H1 (cell line): ENCODE data around the gene TRPV6. TPM values are rescaled to one million over a fixed set of nuclear protein-coding genes. Genes with fewer than 3 reads are reported as not detected.

ENCODE experiments used
- ASH2L ChIP-seq: fragments of 200-600, 300-600 bp; sonication (generic); IDR thresholded peaks from one replicate; pipeline ENCODE4 v1.7.1; 2017; ENCODE audit warnings: low read length
- CEBPB ChIP-seq: IDR thresholded peaks from 2 replicates; pipeline ENCODE4 v1.6.1; 2012; ENCODE audit warnings: low read depth, low read length
- CHD1 ChIP-seq: IDR thresholded peaks from 2 replicates; pipeline ENCODE4 v1.6.1; 2012; ENCODE audit warnings: low read depth, low read length, improper control_type of control experiment
- CHD2 ChIP-seq: IDR thresholded peaks from 2 replicates; pipeline ENCODE4 v1.6.1; 2012; ENCODE audit warnings: low read length, improper control_type of control experiment
- CTBP2 ChIP-seq: IDR thresholded peaks from 2 replicates; pipeline ENCODE4 v1.7.0; 2011; ENCODE audit warnings: borderline replicate concordance, mild to moderate bottlenecking, moderate library complexity, mixed read lengths, low read length; ENCODE audit not compliant: insufficient read depth, insufficient read length
- CTCF ChIP-seq, 3 experiments: IDR thresholded peaks; 1 replicate in 2 of 3; 2 replicates in 1 of 3; pipeline versions ENCODE4 v1.5.1 to v1.6.1; 2011; ENCODE audit warnings: low read length in 3 of 3, mild to moderate bottlenecking in 3 of 3, inconsistent platforms in 2 of 3, low read depth in 1 of 3, moderate library complexity in 1 of 3; ENCODE audit not compliant: insufficient read depth in 1 of 3; ENCODE audit errors: control extremely low read depth in 1 of 3
- E2F6 ChIP-seq: IDR thresholded peaks from 2 replicates; pipeline ENCODE4 v1.6.1; 2012; ENCODE audit warnings: inconsistent platforms
- KDM4A ChIP-seq: IDR thresholded peaks from one replicate; pipeline ENCODE4 v1.7.1; 2012; ENCODE audit warnings: low read depth, mild to moderate bottlenecking, moderate library complexity, low read length, inconsistent platforms; ENCODE audit not compliant: severe bottlenecking
- MAX ChIP-seq: IDR thresholded peaks from 2 replicates; pipeline ENCODE4 v1.6.1; 2012; ENCODE audit warnings: inconsistent platforms
- POLR2AphosphoS5 ChIP-seq: IDR thresholded peaks from 2 replicates; pipeline ENCODE4 v1.6.1; 2011; ENCODE audit warnings: low read depth, low read length
- RFX5 ChIP-seq: IDR thresholded peaks from 2 replicates; pipeline ENCODE4 v1.6.1; 2011; ENCODE audit warnings: low read depth, low read length, improper control_type of control experiment, borderline replicate concordance
- SIRT6 ChIP-seq: IDR thresholded peaks from one replicate; pipeline ENCODE4 v1.7.1; 2012; ENCODE audit warnings: low read length, inconsistent platforms
- SP1 ChIP-seq: IDR thresholded peaks from 2 replicates; pipeline ENCODE4 v1.6.1; 2011; ENCODE audit warnings: low read depth, low read length
- SP4 ChIP-seq: IDR thresholded peaks from 2 replicates; pipeline ENCODE4 v1.6.1; 2012; ENCODE audit warnings: low read length, inconsistent platforms
- TCF12 ChIP-seq: IDR thresholded peaks from 2 replicates; pipeline ENCODE4 v1.6.1; 2011; ENCODE audit warnings: low read depth, mild to moderate bottlenecking, low read length
- YY1 ChIP-seq: IDR thresholded peaks from 2 replicates; pipeline ENCODE4 v1.6.1; 2011; ENCODE audit warnings: low read depth, mild to moderate bottlenecking, low read length
- polyA plus RNA-seq, 7 experiments: library from polyadenylated mRNA; depleted of rRNA in 3 of 7; stranded (reverse) in 5 of 7; unstranded in 2 of 7; fragments of >200 nt in 5 of 7; fragments of 200-250 nt in 2 of 7; gene quantifications; 1 replicate in 5 of 7; 2 replicates in 1 of 7; 4 replicates in 1 of 7; pipeline versions ENCODE4 v1.2.1 to v1.2.3, GENCODE V29; 2011 to 2013; ENCODE audit warnings: missing spikeins in 2 of 7, mixed read lengths in 2 of 7
- total RNA-seq: library from RNA; stranded (reverse); fragmentation: NEBNext Ultra II Directional; extraction: Animal tissue kit (Norgen Biotek cat#: 25700); gene quantifications from 2 replicates; pipeline ENCODE4 v1.2.1, GENCODE V29; 2021
- TF ChIP-seq, protein P1 (sequence below): IDR thresholded peaks from 2 replicates; pipeline ENCODE4 v1.6.1; 2011; ENCODE audit warnings: low read depth, mild to moderate bottlenecking, low read length; ENCODE audit not compliant: insufficient read depth

TRPV6 gene
- total and polyA plus RNA-seq, 2 of the 8 experiments (the other 6 are each of a cell fraction or from before 2014, with no cell fraction given), result 0.52 to 1.1 TPM

GRCh38 chr7:142854372-142855113, 31.0 kb downstream of the TRPV6 start, which contains the start of gene EPHB6 (continued):
- TF ChIP-seq MAX, result no peak
- no peak for TF ChIP-seq CEBPB
- no peak for TF ChIP-seq CTCF (IDR thresholded peaks at IDR 0.05; ENCODE audit: control extremely low read depth in 1 of 3, insufficient read depth in 1 of 3, low read depth in 1 of 3, low read length in 3 of 3)
- TF ChIP-seq YY1, result no peak
- TF ChIP-seq CTBP2, result no peak
- no peak for TF ChIP-seq RFX5
- TF ChIP-seq SIRT6, result no peak
- TF ChIP-seq KDM4A, result peak; percentile 62
- TF ChIP-seq, protein P1, sequence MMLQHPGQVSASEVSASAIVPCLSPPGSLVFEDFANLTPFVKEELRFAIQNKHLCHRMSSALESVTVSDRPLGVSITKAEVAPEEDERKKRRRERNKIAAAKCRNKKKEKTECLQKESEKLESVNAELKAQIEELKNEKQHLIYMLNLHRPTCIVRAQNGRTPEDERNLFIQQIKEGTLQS, result no peak
- no peak for TF ChIP-seq CHD1
- no peak for TF ChIP-seq POLR2AphosphoS5
- no peak for TF ChIP-seq SP4
- TF ChIP-seq CHD2, result no peak
- TF ChIP-seq TCF12, result no peak
- no peak for TF ChIP-seq SP1
- peak; percentile 58 for TF ChIP-seq ASH2L
- no peak for TF ChIP-seq E2F6
